Skeletal muscle cell (primary cell): ENCODE measurements around the gene PRKN.

Experiments used
- DNase-seq: peaks from one replicate; pipeline ENCODE4 v3.0.0-alpha.2; 2010; ENCODE audit warnings: low read depth
- H3K4me3 ChIP-seq: 2 replicates; pipeline ENCODE4 v1.5.1; 2011; ENCODE audit warnings: low read depth, mild to moderate bottlenecking, control low read depth, low read length, moderate library complexity

The PRKN gene

GRCh38 chr6:161374971-161375873 is 1352.3 kb downstream of the PRKN start:
- H3K4me3 ChIP-seq, result peak overlapping the region; percentile 23
- DNase-seq, result peak; percentile 53

- DNase-seq, result no peak
- H3K4me3 ChIP-seq, result no peak overlapping the region
Measured at GRCh38 chr6:161373905-161374451, 1353.6 kb downstream of the PRKN start.

DNA sequence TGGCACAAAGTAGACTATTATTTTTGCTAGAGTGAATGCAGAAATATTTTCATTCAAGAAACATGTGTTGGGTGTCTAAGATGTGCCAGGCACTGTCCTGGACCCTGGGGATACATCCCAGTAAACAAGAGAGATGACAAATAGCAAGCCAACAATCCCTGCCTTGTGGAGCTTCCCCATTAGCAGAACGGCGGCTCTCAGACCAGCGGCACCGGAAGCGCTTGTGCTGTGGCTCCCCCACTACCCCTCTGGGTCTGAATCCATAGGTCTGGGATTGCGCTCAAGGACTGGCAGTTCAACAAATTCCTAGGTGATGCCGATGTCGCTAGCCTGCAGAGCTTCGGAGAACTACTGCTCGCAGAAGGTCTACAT is 1355.2 kb downstream of the PRKN start:
- H3K4me3 ChIP-seq, result no peak overlapping the region
- DNase-seq, result no peak

- DNase-seq, result no peak
Measured at GRCh38 chr6:161370880-161371279, 1356.7 kb downstream of the PRKN start.

DNA sequence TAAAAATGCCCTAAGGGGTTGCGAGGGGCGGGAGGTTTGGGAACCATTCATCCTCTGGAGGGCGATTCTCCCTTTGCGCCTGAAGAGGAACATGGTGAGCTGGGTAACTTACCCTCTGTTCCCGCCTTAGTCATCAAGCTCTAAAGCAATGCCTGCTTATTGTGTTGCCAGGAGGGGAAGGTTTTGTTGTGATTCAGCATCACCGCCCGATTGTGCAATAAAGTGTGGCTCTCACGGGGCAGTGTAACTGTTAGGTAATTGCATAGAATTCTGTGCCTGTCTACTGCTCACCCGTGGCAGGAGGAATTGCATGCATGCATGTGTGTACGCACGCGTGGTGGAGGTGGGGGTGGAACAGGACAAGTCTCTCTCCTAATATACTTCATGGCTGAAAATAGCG is 1358.2 kb downstream of the PRKN start:
- no peak overlapping the region for H3K4me3 ChIP-seq
- peak; percentile 90 for DNase-seq

More at GRCh38 chr6:161370880-161371279, 1356.7 kb downstream of the PRKN start:
- no peak overlapping the region for H3K4me3 ChIP-seq

DNA sequence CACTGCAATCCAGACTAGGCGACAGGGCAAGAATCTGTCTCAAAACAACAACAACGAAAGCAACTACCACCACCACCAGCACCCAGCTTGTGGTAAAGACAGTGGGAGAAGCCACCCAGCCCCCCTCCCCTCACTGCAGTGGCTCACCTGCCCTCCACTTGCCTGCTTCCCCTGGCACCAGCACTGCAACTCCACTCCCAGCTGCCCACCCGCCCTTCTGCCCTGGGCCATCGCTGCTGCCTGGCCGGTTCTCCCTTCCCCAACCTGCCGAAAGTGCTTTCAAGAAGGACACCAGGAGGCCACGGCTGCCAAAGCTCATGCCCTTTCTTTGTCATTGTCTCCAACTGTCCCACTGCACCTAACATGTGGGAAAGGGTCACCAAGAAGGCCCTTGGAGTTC is 1359.1 kb downstream of the PRKN start:
- no peak overlapping the region for H3K4me3 ChIP-seq
- no peak for DNase-seq

GRCh38 chr6:161367472-161367871 is 1360.1 kb downstream of the PRKN start:
- H3K4me3 ChIP-seq, result no peak overlapping the region
- no peak for DNase-seq

DNA sequence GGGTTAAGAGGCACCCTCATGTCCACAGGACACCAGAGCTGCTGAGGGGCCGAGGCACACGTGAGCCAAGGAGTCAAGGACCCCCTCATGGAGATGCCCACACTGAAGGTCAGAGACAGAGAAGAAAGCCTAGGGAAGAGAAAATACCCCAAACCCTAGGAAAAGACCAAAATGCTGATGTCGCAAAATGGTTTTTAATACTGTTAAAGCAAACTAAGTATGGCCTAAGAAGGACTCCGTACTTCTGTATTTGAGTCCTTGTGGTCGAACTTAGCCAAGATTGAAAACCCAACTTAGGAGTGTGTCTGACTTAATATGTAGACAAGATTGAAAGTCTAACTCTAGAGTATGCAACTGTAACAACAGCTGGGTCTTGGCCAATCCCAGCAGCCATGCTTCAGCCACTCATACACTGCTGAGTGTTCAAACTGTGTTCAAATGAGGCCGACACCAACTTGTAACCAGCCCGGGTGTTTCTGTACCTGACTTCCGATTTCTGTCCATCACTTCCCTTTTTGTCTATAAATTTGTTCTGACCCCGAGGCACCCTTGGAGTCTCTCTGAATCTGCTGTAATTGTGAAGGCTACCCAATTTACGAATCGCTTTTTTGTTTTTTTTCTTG is 1361.2 kb downstream of the PRKN start:
- H3K4me3 ChIP-seq, result no peak overlapping the region
- no peak for DNase-seq

GRCh38 chr6:161365633-161366032 is 1361.9 kb downstream of the PRKN start:
- no peak overlapping the region for H3K4me3 ChIP-seq
- DNase-seq, result no peak

- DNase-seq, result no peak
- H3K4me3 ChIP-seq, result no peak overlapping the region
Measured at GRCh38 chr6:161363286-161363685, 1364.3 kb downstream of the PRKN start.

- no peak for DNase-seq
- H3K4me3 ChIP-seq, result no peak overlapping the region
Measured at GRCh38 chr6:161362266-161362665, 1365.3 kb downstream of the PRKN start.

DNA sequence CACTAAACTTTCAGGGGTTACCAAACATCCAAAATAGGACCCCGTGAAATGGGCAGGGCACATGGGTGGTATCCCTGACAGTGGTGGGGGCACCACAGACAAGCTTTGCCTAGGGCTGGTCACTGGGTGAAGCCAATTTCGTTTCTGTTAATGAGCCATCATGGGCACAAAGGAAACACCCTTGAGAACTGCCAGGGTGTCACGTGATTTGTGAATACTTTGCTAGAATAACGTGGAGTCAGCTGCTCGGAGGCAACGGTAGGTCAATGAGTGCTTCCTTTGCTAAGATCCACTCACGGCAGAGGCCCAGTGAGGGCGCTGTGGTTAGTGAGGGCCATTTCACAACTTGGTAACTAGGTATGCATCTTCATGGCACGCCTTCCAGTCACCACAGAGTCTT is 1366.0 kb downstream of the PRKN start:
- H3K4me3 ChIP-seq, result no peak overlapping the region
- no peak for DNase-seq

DNA sequence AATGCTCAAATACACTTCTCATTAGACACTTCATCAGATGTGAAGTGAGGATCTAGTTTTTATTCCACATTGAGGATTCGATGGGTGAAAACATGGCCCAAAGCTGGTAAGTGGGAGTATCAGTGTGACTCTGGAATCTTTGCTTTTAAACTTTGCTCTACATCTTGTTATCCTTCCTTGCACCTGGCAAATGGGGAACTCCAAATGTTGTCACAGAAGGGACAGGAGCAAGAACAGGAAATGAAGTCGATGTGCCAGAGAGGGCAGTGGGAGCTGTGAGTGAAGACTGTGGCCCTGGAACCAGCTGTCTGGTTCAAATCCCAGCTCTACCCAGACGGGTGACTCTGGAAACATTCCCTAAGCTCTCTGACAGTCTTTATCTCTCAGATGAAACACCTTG is 1367.0 kb downstream of the PRKN start:
- DNase-seq, result no peak
- H3K4me3 ChIP-seq, result no peak overlapping the region

DNA sequence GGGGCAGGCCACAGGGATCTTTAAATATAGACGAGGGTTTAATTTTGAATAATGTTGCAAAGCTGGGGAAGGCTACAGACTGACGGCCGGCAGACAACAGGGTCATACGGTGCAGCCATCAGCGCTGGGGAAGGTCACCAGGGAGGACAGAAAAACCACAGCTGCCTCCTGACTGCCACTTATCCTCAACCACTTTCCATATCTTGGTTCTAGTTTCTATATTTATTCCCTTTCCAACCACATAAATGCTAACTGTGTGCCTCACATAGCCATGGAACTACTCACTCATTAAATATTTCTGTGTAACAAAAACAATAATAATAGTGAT is 1368.0 kb downstream of the PRKN start:
- DNase-seq, result no peak
- H3K4me3 ChIP-seq, result no peak overlapping the region

DNA sequence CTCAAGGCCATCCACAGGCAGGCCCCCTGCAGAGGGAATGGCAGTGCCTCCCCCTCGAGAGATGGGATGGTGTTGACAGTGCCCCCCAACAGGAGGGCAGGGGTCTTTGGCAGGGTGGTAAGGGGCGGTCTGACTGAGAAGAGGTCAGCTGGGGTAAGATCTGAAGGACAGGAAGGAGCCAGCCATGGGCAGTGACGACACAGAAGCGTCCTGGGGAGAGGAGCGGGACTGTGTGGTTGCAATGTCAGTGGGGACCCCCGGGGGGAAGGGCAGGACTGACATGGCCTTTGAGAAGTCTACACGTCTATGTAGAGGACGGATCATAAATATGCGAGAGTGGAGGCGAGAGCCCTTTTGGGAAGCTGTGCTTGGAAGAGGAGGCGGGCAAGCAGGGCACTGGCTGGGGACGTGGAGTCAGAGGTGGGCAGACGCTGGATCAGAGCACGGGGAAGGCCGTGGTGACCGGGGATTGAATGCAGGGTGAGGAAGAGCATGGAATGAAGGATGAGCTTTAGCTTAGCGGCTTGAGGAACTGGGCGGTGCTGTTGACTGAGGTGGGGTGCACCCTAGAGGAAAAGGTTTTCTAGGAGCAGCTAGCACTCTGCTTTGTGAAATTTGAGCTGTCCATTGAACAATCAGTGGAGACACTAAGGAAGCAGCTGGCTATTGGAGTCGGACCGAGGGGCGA is 1371.3 kb downstream of the PRKN start:
- no peak for DNase-seq
- H3K4me3 ChIP-seq, result no peak overlapping the region

DNA sequence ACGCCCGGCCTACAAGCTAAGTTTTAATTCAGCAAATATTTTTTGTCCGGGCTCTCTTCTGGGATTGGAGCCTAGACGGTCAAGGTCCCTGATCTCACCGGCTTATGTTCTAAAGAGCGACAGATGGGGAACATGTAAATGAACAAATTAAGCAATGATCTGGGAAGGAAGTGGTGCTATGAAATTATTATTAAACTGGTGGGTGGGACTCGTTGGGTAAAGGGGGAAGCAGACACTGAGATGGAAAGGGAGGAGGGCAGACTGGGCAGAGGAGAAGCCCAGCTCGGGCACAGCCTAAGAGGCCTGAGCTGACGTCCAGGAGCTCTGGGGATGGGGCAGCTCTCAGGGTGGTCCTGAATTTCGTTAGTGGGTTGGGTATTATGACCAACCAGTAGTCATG is 1371.9 kb downstream of the PRKN start:
- no peak overlapping the region for H3K4me3 ChIP-seq
- DNase-seq, result no peak

GRCh38 chr6:161354956-161355355 is 1372.6 kb downstream of the PRKN start:
- H3K4me3 ChIP-seq, result no peak overlapping the region
- DNase-seq, result no peak

DNA sequence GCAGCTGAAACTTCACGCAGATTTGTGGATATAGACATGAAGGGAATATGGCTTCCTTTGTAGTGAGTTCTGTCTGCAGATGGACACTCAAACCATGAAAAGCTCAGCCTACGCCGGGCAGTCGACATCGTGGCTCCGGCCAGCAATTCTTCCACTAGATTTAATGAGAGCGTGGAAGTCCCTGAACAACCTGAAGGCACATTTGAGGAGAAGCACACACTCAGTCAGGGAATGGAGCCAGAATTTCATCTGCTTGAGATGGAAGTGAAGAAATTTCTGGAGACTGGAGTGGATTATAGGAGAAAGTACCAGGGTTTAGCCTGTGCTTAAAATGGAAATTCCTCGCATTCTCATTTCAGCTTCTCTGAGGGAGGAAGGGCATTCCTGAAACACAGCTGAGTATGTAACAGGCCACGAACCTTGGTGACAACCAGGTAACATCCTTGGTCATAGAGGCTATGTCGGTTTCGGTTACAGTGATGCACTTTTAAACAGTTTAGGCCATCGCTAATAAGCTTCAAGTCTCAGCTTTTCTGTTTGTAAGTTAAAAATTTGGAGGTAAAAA is 1373.2 kb downstream of the PRKN start:
- DNase-seq, result no peak
- no peak overlapping the region for H3K4me3 ChIP-seq

DNA sequence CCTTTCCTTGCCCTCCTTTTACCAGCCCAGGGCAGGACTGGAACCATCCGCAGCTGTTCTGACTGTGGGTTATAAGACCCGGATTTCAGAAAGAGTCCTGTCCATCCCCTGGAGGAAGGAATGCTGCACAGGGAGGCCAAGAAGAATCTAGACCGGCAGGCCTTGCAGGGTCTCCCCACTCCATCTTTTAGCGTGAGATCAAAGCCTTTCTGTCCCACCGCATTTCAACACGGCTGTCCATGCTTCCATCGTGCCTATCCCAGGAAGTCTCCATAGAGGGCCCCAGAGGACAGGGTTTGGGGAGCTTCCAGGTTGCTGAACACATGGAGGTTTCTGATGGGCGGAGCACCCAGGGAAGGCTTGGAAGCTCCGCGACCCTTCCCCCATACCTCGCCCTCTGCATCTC is 1374.4 kb downstream of the PRKN start:
- no peak overlapping the region for H3K4me3 ChIP-seq
- DNase-seq, result no peak

GRCh38 chr6:161351858-161352257 is 1375.7 kb downstream of the PRKN start:
- no peak for DNase-seq
- no peak overlapping the region for H3K4me3 ChIP-seq
